GM12878 (cell line): ENCODE results near the gene BUB3. TPM values are rescaled to one million over a fixed set of nuclear protein-coding genes. Genes with fewer than 3 reads are reported as not detected.

Experiments used
- ATAC-seq: fragments of 200-7000 bp; cut with Tn5 transposase; 3 replicates; pipeline ENCODE4 v1.9.1; 2020; ENCODE audit warnings: mild to moderate bottlenecking, moderate library complexity
- BruUV-seq: library from RNA; stranded (reverse); fragments of 400-500 nt; replicated peaks from 2 replicates; lab custom pipeline; 2021; lab: Mats Ljungman, UMichigan
- CTCF ChIA-PET: fragments of 300-600 bp; sonication (Branson Sonifier 250); formaldehyde crosslinking; extraction: SDS; loops from one replicate; lab custom pipeline; 2021; ENCODE audit warnings: inconsistent platforms; lab: Yijun Ruan, JAX
- POLR2A ChIA-PET: fragments of 350-600 bp; formaldehyde crosslinking; extraction: SDS; loops from one replicate; lab custom pipeline; 2021; ENCODE audit warnings: inconsistent platforms; lab: Charles Lee
- RAD21 ChIA-PET: fragments of 300-600 bp; sonication (Branson Sonifier 250); formaldehyde crosslinking; loops from one replicate; lab custom pipeline; 2023; ENCODE audit warnings: antibody characterized with exemption; ENCODE audit not compliant: unreplicated experiment; lab: Charles Lee
- SMC1A ChIA-PET: fragments of 300-600 bp; sonication (Branson Sonifier 250); formaldehyde crosslinking; loops from one replicate; lab custom pipeline; 2023; ENCODE audit not compliant: unreplicated experiment, uncharacterized antibody; lab: Charles Lee
- DNase-seq: peaks from one replicate; pipeline ENCODE4 v3.0.0-alpha.2; 2011; ENCODE audit warnings: low read depth, low spot score
- FAIRE-seq: peaks from 3 replicates; lab custom pipeline; 2011; peaks lifted over from hg19 to GRCh38; lab: Jason Lieb, UNC
- H2AFZ ChIP-seq: 2 replicates; pipeline ENCODE4 v1.6.0; 2011; ENCODE audit warnings: low read depth, low read length, control low read depth; ENCODE audit not compliant: control insufficient read depth
- H3K27ac ChIP-seq: 2 replicates; pipeline ENCODE4 v1.5.1; 2011; ENCODE audit warnings: control low read depth; ENCODE audit not compliant: control insufficient read depth, insufficient read depth
- H3K27me3 ChIP-seq, 2 experiments: replicated peaks in 1 of 2; 2 replicates each; pipeline versions ENCODE4 v1.6.0 to v1.6.1; 2011; ENCODE audit warnings: low read length in 1 of 2; ENCODE audit not compliant: control insufficient read depth in 2 of 2, insufficient read depth in 2 of 2
- H3K36me3 ChIP-seq, 2 experiments: 2 replicates each; pipeline ENCODE4 v1.5.1; 2011; ENCODE audit warnings: low read length in 1 of 2; ENCODE audit not compliant: control insufficient read depth in 2 of 2, insufficient read depth in 2 of 2
- H3K4me1 ChIP-seq: 2 replicates; pipeline ENCODE4 v1.6.1; 2011; ENCODE audit warnings: mild to moderate bottlenecking, low read length, moderate library complexity, mixed read lengths; ENCODE audit not compliant: control insufficient read depth, insufficient read depth
- H3K4me2 ChIP-seq: 2 replicates; pipeline ENCODE4 v1.6.0; 2011; ENCODE audit warnings: control low read depth; ENCODE audit not compliant: control insufficient read depth, insufficient read depth
- H3K4me3 ChIP-seq: fragments of 200-600 bp; sonication (generic); 2 replicates; pipeline ENCODE4 v1.5.1; 2016
- H3K79me2 ChIP-seq: 2 replicates; pipeline ENCODE4 v1.6.0; 2011; ENCODE audit warnings: low read length; ENCODE audit not compliant: control insufficient read depth, insufficient read depth
- H3K9ac ChIP-seq: 2 replicates; pipeline ENCODE4 v1.8.0; 2011; ENCODE audit warnings: low read length, control low read depth, mixed read lengths; ENCODE audit not compliant: control insufficient read depth, insufficient read depth
- H3K9me3 ChIP-seq: replicated peaks from 3 replicates; pipeline ENCODE4 v1.5.1; 2011; ENCODE audit warnings: mild to moderate bottlenecking, low read length; ENCODE audit not compliant: control insufficient read depth, insufficient read depth
- H4K20me1 ChIP-seq: 2 replicates; pipeline ENCODE4 v1.6.0; 2011; ENCODE audit not compliant: control insufficient read depth, insufficient read depth
- CBX5 ChIP-seq: sonication (generic); IDR thresholded peaks from 2 replicates; pipeline ENCODE4 v1.6.1; 2016; ENCODE audit warnings: low read depth, moderate library complexity, mild to moderate bottlenecking, inconsistent platforms
- CHD4 ChIP-seq: fragments of 200-600 bp; sonication (generic); IDR thresholded peaks from 2 replicates; pipeline ENCODE4 v1.6.1; 2016; ENCODE audit warnings: mild to moderate bottlenecking
- ESRRA ChIP-seq: IDR thresholded peaks from 2 replicates; pipeline ENCODE4 v1.6.1; 2012; ENCODE audit warnings: mild to moderate bottlenecking, low read length, improper control_type of control experiment
- FOXK2 ChIP-seq: fragments of 450-650 bp; IDR thresholded peaks from 2 replicates; pipeline ENCODE4 v1.6.1; 2017; ENCODE audit warnings: mild to moderate bottlenecking, moderate library complexity
- HCFC1 ChIP-seq: fragments of 150-350 bp; IDR thresholded peaks from 2 replicates; pipeline ENCODE4 v1.6.1; 2014; ENCODE audit warnings: low read length
- HDAC6 ChIP-seq: fragments of 200-600 bp; sonication (generic); IDR thresholded peaks from one replicate; pipeline ENCODE4 v1.8.0; 2017; ENCODE audit warnings: antibody characterized with exemption; ENCODE audit not compliant: unreplicated experiment
- IKZF1 ChIP-seq: fragments of 450-650 bp; conservative IDR thresholded peaks from 2 replicates; pipeline ENCODE4 v1.6.1; 2017; ENCODE audit warnings: antibody characterized with exemption, mild to moderate bottlenecking
- IRF4 ChIP-seq: IDR thresholded peaks from 2 replicates; pipeline ENCODE4 v1.6.1; 2011; ENCODE audit warnings: low read depth, low read length
- KLF5 ChIP-seq: fragments of 450-650 bp; IDR thresholded peaks from 2 replicates; pipeline ENCODE4 v1.6.1; 2014; ENCODE audit warnings: mild to moderate bottlenecking; ENCODE audit not compliant: partially characterized antibody
- LARP7 ChIP-seq: fragments of 450-650 bp; IDR thresholded peaks from 2 replicates; pipeline ENCODE4 v1.6.1; 2017; ENCODE audit warnings: mild to moderate bottlenecking
- NFYA ChIP-seq: IDR thresholded peaks from 2 replicates; pipeline ENCODE4 v1.6.1; 2011; ENCODE audit warnings: low read depth, mild to moderate bottlenecking, low read length, improper control_type of control experiment, borderline replicate concordance
- POLR2A ChIP-seq: IDR thresholded peaks from 2 replicates; pipeline ENCODE4 v1.6.1; 2011; ENCODE audit warnings: low read depth, mild to moderate bottlenecking, low read length
- RAD21 ChIP-seq: IDR thresholded peaks from 2 replicates; pipeline ENCODE4 v1.6.1; 2011; ENCODE audit warnings: mild to moderate bottlenecking, low read depth, low read length, moderate library complexity; ENCODE audit not compliant: insufficient read depth
- SMC3 ChIP-seq: IDR thresholded peaks from 2 replicates; pipeline ENCODE4 v1.6.1; 2011; ENCODE audit warnings: low read length, improper control_type of control experiment, borderline replicate concordance
- TAF1 ChIP-seq: IDR thresholded peaks from 2 replicates; pipeline ENCODE4 v1.6.1; 2011; ENCODE audit warnings: mild to moderate bottlenecking, low read depth, low read length, borderline replicate concordance
- ZNF217 ChIP-seq: fragments of 450-650 bp; IDR thresholded peaks from 2 replicates; pipeline ENCODE4 v1.6.1; 2017; ENCODE audit warnings: antibody characterized with exemption, mild to moderate bottlenecking
- ZNF24 ChIP-seq: fragments of 450-650 bp; IDR thresholded peaks from 2 replicates; pipeline ENCODE4 v1.6.1; 2017; ENCODE audit warnings: antibody characterized with exemption, mild to moderate bottlenecking
- ZNF274 ChIP-seq: IDR thresholded peaks from one replicate; pipeline ENCODE4 v1.8.0; 2011; ENCODE audit not compliant: insufficient read length, insufficient read depth
- WGBS: methylation state at CpG from one replicate; pipeline ENCODE4 v1.1.6; 2016; ENCODE audit warnings: low lambda C conversion rate; ENCODE audit not compliant: insufficient replicate concordance, insufficient coverage; ENCODE audit errors: missing lambda C conversion rate; 5-methylcytosine and 5-hydroxymethylcytosine counted together
- in situ Hi-C: fragments of 300-500 bp; cut with MboI; formaldehyde crosslinking; loops from 9 replicates; pipeline ENCODE4 v1.14.3; 2018; ENCODE audit warnings: mixed read lengths
- intact Hi-C: fragments of 100-400 bp; cut with micrococcal nuclease; formaldehyde crosslinking; loops from one replicate; pipeline ENCODE4 v1.14.2; 2022; ENCODE audit not compliant: unreplicated experiment
- polyA plus RNA-seq, 11 experiments: library from polyadenylated mRNA; depleted of rRNA in 4 of 11; unstranded in 6 of 11; stranded (reverse) in 5 of 11; fragments of >200 nt; fragmentation: Nextera tagmentation in 4 of 11; fragmentation: Illumina TruSeq in 1 of 11; extraction: Ambion mirVana in 4 of 11; extraction: Trizol in 1 of 11; gene quantifications; 1 replicate in 1 of 11; 2 replicates in 10 of 11; pipeline versions ENCODE4 v1.2.1 to v1.2.3, GENCODE V29; 2011 to 2016; ENCODE audit warnings: inconsistent platforms in 2 of 11, missing spikeins in 2 of 11, low read depth in 1 of 11
- total RNA-seq, 4 experiments: library from RNA; depleted of rRNA in 3 of 4; stranded (reverse); fragments of >200 nt in 3 of 4; fragmentation: Illumina TruSeq in 1 of 4; extraction: Trizol in 1 of 4; gene quantifications; 2 replicates each; pipeline versions ENCODE4 v1.2.1 to v1.2.3, GENCODE V29; 2013 to 2021
- TF ChIP-seq, protein P1 (sequence below): fragments of 450-650 bp; IDR thresholded peaks from 2 replicates; pipeline ENCODE4 v1.6.1; 2016; ENCODE audit warnings: mild to moderate bottlenecking
- TF ChIP-seq, protein P2 (sequence below): IDR thresholded peaks from 2 replicates; pipeline ENCODE4 v1.6.1; 2011; ENCODE audit warnings: mild to moderate bottlenecking, low read depth, low read length, moderate library complexity; ENCODE audit not compliant: insufficient replicate concordance
- TF ChIP-seq, protein P3 (sequence below): fragments of 450-650 bp; IDR thresholded peaks from 2 replicates; pipeline ENCODE4 v1.6.1; 2016; ENCODE audit warnings: mild to moderate bottlenecking

The BUB3 gene
- total and polyA plus RNA-seq, 10 of the 15 experiments (the other 5 are each of a cell fraction or from before 2014, with no cell fraction given), result 260 to 1,126 (median 441) TPM

DNA sequence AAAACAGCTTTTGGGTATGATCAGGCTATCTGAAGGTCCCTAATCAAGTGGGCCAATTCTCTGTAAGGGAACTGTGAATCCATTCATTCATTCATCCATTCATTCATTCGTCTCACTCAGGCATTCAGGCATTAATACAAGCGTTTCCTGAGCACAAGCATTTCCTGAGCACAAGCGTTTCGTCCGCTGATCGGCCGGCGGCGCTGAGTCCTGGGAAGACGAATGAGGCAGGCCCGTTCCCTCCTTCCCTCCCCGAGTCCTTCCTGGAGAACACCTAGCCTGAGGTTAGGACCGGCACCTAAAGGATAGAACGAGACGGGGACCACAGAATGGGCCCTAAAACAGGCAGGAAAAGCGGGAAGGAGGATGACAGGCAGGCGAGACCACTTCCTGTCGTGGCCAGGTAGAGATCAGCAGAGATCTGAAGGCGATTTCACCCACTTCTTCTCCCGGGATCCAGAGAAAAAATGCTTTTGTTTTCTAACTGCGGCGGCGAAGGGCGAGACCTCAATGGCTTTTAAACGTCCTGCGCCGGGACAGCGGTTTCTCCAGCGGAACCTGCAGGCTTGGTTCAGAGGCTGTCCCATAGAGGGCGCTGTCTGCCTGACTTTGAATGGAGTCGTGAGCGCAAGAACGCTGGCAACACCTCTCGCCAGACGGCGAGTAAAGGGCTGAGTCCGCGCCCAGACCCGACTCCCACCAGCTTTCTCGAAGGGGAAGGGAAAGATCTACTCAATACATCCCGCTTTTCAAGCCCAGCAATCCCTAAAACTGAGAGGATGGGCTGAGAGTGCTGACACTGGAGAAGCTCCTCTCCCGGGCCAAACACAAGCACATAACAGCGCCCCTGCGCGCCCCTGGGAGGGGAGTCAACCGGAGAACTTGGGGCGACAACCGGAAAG, 21.4 kb upstream of the BUB3 start:
- H4K20me1 ChIP-seq, result no peaks in the 10 kb centered on the region
- DNase-seq (peak; percentile 40), FAIRE-seq (peak; percentile 95), ATAC-seq (peak; percentile 88)
- peaks cover 2 to 15% of the 10 kb centered on the region in 2 experiments; a peak in 2 of 4 replicates for H3K27me3 ChIP-seq
- in situ Hi-C loops (loop anchor here (5.0 kb wide), 2 partner anchors 419 to 834 kb away; no protein-coding TSS in a partner anchor), intact Hi-C loops (loop anchor here (1.0 to 5.0 kb wide), 3 partner anchors 86 to 426 kb away; no protein-coding TSS in a partner anchor)
- no TSS peak for BruUV-seq
- no peaks in the 10 kb centered on the region; the same call in 2 of the 3 replicates for H3K9me3 ChIP-seq
- peak overlapping the region; percentile 16; the same call in 1 of the 2 replicates for H3K9ac ChIP-seq
- ChIA-PET CTCF (interaction anchor here (0.7 to 4.3 kb wide), 18 partner anchors 12 to 429 kb away, joined by 3 to 33 read pairs (median 3); partner anchors contain the start of gene BUB3), SMC1A (interaction anchor here (1.2 to 3.0 kb wide), 5 partner anchors 12 to 425 kb away, joined by 3 to 11 read pairs (median 5); no protein-coding TSS in a partner anchor), POLR2A (interaction anchor here (0.6 kb wide), 1 partner anchor 612 kb away, joined by 4 read pairs; no protein-coding TSS in a partner anchor), RAD21 (interaction anchor here (0.7 to 2.1 kb wide), 2 partner anchors 422 to 425 kb away, joined by 3 to 20 read pairs; no protein-coding TSS in a partner anchor)
- H3K79me2 ChIP-seq, result peaks cover 20% of the 10 kb centered on the region
- peak overlapping the region; percentile 76 for H2AFZ ChIP-seq
- H3K36me3 ChIP-seq, result no peaks in the 10 kb centered on the region; a peak in 1 of 4 replicates
- WGBS, result 9% methylated on average over 48 of the region's 48 CpGs
- H3K27ac ChIP-seq, result no peak overlapping the region
- H3K4me1 ChIP-seq, result peaks cover 7% of the 10 kb centered on the region
- H3K4me2 ChIP-seq, result peak overlapping the region; percentile 91
- peak overlapping the region; percentile 86 for H3K4me3 ChIP-seq
- 0 out of 2 replicates have a peak, but pooled peaks have one; percentile 23 for TF ChIP-seq IKZF1
- TF ChIP-seq ZNF217, result no peak
- no peak for TF ChIP-seq NFYA
- TF ChIP-seq, protein P1, sequence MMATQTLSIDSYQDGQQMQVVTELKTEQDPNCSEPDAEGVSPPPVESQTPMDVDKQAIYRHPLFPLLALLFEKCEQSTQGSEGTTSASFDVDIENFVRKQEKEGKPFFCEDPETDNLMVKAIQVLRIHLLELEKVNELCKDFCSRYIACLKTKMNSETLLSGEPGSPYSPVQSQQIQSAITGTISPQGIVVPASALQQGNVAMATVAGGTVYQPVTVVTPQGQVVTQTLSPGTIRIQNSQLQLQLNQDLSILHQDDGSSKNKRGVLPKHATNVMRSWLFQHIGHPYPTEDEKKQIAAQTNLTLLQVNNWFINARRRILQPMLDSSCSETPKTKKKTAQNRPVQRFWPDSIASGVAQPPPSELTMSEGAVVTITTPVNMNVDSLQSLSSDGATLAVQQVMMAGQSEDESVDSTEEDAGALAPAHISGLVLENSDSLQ, result 0 out of 2 replicates have a peak, but pooled peaks have one; percentile 11
- no peak for TF ChIP-seq IRF4
- no peak for TF ChIP-seq KLF5
- peak; percentile 85 for TF ChIP-seq RAD21
- TF ChIP-seq LARP7, result 0 out of 2 replicates have a peak, but pooled peaks have one; percentile 20
- peak; percentile 90 for TF ChIP-seq SMC3
- TF ChIP-seq, protein P2, sequence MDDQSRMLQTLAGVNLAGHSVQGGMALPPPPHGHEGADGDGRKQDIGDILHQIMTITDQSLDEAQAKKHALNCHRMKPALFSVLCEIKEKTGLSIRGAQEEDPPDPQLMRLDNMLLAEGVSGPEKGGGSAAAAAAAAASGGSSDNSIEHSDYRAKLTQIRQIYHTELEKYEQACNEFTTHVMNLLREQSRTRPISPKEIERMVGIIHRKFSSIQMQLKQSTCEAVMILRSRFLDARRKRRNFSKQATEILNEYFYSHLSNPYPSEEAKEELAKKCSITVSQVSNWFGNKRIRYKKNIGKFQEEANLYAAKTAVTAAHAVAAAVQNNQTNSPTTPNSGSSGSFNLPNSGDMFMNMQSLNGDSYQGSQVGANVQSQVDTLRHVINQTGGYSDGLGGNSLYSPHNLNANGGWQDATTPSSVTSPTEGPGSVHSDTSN, result no peak
- TF ChIP-seq FOXK2, result no peak
- TF ChIP-seq, protein P3, sequence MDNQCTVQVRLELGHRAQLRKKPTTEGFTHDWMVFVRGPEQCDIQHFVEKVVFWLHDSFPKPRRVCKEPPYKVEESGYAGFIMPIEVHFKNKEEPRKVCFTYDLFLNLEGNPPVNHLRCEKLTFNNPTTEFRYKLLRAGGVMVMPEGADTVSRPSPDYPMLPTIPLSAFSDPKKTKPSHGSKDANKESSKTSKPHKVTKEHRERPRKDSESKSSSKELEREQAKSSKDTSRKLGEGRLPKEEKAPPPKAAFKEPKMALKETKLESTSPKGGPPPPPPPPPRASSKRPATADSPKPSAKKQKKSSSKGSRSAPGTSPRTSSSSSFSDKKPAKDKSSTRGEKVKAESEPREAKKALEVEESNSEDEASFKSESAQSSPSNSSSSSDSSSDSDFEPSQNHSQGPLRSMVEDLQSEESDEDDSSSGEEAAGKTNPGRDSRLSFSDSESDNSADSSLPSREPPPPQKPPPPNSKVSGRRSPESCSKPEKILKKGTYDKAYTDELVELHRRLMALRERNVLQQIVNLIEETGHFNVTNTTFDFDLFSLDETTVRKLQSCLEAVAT, result no peak
- no peak for TF ChIP-seq TAF1
- no peak for TF ChIP-seq CHD4
- peak; percentile 80; the same call in 1 of the 2 replicates for TF ChIP-seq ESRRA
- no peak for TF ChIP-seq ZNF274
- TF ChIP-seq ZNF24, result peak; percentile 89
- TF ChIP-seq POLR2A, result no peak
- TF ChIP-seq HDAC6, result peak; percentile 55
- TF ChIP-seq CBX5, result peak; percentile 66; the same call in 1 of the 2 replicates
- no peak for TF ChIP-seq HCFC1
